NOMO-1 (cell line): ENCODE data around the gene ADGRD1.

Experiments used
- DNase-seq, 2 experiments: peaks; one replicate each; lab custom pipeline; 2025; ENCODE audit not compliant: unreplicated experiment in 2 of 2; lab: John Stamatoyannopoulos, UW

ADGRD1 gene

DNA sequence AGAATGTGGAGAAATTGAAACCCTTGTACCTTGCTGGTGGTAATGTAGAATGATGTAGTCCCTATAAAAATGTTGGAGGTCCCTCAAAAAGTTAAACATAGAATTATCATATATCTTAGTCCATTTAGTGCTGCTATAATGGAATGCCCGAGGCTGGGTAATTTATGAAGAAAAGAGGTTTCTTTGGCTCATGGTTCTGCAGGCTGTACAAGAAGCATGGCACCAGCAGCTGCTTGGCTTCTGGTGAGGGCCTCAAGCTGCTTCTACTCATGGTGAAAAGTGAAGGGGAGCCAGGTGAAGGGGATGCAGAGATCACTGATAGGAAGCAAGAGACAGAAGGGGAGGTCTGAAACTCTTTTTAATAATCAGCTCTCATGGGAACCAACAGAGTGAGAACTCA, 233.9 kb downstream of the ADGRD1 start:
- no peak for DNase-seq

DNA sequence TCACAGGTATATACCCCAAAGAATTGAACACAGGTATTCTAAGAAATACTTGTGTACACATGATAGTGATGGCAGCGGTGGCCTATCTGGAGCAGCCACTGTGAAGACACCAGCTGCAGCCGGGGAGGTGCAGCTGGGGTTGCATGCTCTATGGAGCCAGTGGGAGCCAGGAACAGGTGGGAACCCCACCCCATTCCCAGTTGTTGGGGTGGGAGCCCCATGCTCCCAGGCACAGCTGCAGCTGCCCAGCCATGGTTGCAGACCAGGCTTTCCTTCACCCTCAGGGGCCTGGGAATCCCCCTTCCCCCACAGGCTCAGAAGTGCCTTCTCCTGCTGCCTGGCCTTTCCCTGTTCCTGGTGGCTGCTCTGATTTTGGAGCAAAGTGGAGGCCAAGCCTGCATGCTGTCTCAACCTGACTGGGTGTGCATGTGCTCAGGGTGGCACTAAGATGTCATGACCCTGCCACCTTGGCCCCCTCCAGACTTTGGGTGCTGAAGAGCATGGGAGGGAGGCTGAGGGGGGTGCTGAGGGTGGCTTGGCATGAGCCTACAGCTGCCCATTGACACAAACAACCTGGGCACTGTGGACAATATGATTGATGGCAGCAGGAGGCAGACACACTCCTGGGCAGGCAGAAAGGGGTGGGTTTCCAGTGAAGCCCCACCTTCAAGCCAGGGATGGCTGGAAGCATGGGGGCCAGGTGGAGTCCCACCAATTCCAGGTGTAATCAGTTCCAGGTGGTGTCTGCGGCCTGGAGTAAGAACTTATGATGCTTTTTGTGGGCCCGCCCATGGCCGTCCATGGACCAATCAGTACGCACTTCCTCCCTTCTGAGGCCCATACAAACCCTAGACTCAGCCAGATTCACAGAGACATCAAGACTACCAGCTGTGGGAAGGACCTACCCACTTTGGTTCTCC, 234.7 kb downstream of the ADGRD1 start:
- no peak for DNase-seq

DNA sequence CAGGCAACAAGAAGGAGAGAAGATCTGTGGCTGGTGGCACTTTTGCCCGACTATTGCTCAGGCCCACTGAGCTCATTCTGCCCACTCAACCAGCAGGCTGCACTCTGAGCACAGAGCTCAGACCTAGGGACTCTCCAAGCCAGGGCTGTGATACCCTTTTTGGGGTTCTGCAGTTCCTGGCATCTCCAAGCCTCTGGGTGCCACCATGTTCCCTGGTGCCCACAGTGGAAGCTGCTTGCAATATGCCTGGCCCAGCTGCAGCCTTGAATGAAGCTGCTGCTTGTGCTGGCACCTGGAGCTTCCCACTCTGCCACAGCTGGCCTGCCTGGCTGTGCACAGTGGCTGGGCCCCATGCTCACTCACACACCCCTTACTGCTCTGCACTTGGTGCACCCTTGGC, 236.1 kb downstream of the ADGRD1 start:
- no peak for DNase-seq

- no peak for DNase-seq
Observed at GRCh38 chr12:131190965-131191364, 237.3 kb downstream of the ADGRD1 start.
